HG02763 (cell line): ENCODE data around the gene KLHL29.
A peak's percentile ranks its signal among the peaks of the same experiment; 100 is the strongest.
"Not testable (repeated sequence)": the region's sequence is repeated elsewhere in the genome, so short reads cannot be mapped to it uniquely, and the experiment has no call there.

Source experiments
- ATAC-seq: cut with Tn5 transposase; IDR thresholded peaks from one replicate; pipeline ENCODE4 v1.9.1; 2021; ENCODE audit warnings: mild to moderate bottlenecking, moderate library complexity; ENCODE audit not compliant: unreplicated experiment

Gene KLHL29

GRCh38 chr2:23391237-23391736 lies 6.3 kb downstream of the KLHL29 start:
- not testable (repeated sequence) for ATAC-seq

GRCh38 chr2:23393722-23394121 lies 8.7 kb downstream of the KLHL29 start:
- no peak for ATAC-seq

DNA sequence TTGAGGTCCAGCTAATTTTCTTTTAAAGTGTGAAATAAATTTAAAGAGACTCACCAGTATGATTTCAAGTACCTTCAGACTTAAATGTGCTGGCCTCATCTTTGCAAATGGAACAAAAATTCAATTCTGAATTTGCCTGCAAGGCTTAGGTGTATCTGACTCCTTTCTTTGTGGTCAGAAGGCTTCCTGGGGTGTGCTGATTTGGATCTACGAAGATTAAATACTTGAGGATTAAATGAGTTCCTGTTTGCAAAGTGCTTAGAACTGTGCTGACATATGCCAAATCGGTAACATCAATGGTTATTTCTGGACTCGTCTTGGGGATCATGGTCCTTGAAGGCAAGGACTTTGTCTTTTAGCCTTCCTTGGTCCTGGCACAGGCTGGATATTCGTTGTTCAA lies 9.7 kb downstream of the KLHL29 start:
- no peak for ATAC-seq

DNA sequence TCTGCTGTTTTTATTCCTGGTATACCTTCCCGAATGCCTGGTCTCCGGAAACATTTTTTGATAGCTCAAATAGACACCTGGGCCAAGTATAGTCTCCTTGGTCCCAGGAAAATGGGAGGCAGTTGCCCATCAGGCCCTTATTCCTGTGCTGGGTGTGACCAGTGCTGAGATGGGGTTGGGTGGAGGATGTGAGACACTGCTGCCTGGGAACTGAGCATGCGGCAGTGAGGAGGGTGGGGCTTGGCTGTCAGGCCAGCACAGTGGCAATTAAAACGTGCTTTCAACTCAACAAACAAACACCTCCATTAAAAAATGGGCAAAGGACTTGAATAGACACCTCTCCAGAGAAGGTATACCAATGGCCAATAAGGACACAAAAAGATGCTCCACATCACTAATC lies 12.5 kb downstream of the KLHL29 start:
- ATAC-seq: no peak

DNA sequence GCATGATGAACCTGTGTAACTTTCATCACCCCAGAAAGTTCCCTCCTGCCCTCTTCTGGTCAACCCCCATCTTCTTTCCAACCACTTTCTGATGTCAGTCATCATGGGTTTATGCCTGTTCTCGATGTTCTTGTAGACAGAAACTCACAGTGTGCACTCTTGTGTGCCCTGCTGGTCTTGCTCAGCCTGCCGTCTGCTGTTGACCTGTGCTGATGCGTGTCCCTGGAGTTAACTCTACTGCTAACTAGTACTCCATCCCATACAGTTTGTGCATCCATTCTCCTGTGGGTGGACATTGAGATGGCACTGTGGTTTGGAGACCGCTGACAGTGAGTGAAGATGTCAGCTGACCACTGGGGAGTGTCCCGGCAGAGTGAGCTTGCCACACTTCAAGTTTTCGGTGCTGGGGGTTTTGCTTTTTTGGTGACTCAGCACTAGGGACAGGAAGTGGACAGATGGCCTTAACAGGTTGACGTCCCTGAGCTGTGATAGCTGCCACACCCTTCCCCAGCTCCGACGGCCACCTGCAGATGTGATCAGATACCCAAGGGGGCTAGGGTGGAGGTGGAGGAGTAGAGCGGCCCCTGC lies 14.8 kb downstream of the KLHL29 start:
- ATAC-seq: peak; percentile 51

GRCh38 chr2:23400703-23401102 lies 15.7 kb downstream of the KLHL29 start:
- ATAC-seq: no peak

DNA sequence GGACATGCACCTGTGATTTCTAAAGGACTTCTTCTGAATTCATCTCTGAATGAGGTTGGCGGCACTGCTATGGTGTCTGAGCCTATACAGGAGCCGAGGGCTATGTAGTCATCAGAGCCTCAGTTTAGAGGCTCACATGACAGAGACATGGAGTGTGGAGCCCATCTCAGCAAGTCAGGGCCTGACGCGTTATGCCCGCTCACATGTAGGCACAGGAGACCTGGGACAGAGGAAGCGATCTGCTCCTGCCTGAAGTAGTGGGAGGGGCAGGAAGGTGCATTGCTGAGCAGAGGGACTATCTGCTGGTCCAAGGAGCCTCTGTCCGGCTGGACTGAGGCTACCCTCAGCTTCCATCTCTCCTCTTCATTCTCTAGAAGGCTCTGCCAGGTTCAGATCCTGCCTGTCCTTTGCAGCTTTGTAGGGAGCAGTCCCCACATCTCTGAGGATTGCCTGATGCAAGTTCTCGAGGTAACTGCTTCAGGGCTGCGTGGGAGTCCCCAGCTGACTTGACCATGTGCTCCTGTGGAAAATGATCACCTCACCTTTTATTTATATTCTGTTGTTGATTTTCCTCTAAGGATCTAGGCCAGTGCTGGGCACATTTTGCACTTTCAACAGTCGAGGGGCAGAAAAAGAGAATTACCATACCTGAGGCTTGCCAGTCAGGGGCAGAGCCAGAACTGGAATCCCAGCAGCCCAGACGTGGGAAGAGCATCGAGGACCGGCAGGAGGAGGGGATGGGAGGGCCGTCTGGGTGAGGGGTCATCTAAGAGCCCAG lies 16.6 kb downstream of the KLHL29 start:
- no peak for ATAC-seq

DNA sequence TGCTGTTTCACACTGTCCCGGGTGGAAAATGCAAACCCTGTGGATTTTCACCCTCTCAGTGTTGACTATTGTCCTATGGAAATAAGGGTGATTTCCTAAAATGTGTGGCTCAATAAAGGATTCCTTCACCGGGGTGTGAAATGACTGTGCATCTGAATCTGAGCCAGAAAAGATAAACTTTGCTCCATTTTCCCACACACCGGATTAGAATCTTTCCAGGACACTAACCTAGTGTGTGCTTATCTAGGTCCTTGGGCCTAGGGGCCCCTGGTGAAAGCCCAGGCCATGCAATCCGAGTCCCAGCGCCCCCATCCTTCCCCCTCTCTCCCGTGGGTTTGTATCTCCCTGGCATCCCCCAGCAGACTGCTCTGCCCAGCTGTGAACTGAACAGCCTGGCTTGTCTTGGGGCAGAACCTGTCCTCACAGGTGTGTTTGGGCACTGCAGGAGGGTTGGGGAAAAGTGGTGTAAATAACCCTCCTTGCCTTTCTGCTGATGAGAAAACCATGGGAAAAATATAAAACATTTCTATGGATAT lies 17.3 kb downstream of the KLHL29 start:
- no peak for ATAC-seq

DNA sequence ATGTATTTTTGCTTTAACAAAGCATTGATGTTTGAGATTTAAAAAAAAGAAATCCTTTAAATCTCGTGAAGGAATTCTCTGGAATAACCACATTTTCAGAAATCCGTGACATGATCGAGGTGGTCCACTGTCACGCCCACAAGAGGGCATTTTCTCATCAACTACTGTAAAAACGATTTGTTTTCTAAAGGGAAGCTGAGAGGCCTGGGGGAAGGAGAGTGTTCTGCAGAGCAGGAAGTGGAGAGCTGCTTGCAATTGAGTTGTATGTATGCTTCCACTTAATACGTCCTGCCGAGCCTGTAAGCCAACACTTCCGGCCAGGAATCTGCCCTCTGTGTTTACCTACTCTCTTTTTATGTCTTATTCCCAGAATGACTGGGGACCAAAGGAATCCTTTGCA lies 19.4 kb downstream of the KLHL29 start:
- ATAC-seq: peak; percentile 55

DNA sequence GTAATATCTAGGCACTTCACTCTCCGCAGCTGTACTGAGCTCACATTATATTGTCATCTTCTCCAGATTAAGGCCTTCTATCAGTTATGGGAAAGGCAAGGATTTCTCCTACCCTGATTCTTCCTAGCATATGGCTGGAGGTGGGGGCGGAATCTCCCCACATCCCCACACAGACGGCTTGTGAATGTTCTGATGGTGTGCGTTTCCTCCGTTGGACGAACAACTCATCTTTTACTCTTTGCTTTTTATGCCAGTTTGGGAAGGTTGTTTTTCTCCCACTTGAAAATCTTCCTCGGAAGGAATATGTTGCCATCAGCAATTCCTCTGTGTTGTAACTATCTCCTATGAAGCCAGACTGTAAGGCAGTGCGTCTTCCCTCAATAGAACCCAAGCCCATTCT lies 24.3 kb downstream of the KLHL29 start:
- no peak for ATAC-seq

GRCh38 chr2:23410596-23410995 lies 25.6 kb downstream of the KLHL29 start:
- no peak for ATAC-seq

DNA sequence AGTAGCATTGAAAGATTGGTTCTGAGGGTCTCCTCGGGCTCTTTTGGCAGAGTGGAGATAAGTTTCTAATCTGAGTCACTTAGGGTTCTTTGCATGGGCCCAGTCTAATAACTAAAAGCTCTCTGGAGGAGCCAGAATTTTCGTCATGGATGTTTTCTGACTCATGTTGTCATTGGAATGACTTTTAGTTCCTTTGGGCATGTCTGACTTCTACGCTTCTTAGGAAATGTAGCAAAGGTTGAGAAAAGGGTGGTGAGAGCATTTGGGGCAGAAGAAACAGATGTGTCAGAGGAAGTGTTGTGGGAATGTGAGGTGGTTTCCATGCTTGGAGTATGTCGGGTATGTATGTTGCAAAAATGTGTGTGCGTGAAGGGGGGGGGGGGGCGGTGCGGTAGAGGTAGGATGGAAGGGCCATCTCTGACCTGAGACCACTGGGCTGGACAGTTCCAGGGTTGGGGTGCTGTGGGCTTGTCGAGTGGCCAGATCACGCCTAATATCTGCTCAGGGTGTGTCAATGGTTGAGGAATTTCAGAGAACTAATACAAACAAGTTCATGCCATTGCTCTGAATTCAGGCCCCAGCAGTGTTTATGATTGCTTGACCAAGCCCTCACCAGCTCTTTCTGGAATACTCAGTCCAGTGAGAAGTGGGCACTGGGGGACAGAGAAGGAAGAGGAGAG lies 26.9 kb downstream of the KLHL29 start:
- no peak for ATAC-seq

DNA sequence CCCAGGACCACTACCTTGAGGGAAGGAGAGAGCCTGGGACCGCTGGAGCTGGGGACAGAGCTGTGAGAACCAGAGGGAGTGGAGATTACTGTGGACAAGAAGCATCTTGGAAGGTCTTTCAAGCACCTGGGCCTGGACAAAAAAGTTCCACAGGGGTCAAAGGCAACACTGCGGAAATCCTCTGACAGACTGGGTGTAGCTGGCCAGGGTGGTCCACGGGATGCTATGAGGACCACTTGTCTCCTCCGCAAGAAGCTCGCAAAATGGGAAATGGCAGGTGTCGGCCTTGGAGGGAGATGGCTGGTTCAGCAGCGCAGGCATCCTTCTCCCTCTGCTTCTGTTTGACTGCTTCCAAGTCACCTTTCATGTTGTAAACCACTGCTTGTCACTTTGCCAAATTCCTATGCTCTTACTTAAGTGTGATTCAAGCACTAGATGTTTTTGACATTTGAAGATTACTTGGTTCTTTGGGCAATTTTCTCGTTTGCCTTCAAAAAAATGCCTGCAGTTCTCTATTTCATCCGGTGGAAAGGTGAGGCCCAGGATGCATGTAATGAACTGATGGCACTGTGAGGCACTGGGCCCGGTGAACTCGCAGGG lies 27.7 kb downstream of the KLHL29 start:
- no peak for ATAC-seq

GRCh38 chr2:23413641-23414040 lies 28.7 kb downstream of the KLHL29 start:
- ATAC-seq: no peak

- no peak for ATAC-seq
These were observed 29.1 kb downstream of the KLHL29 start for GRCh38 chr2:23414106-23414505.

DNA sequence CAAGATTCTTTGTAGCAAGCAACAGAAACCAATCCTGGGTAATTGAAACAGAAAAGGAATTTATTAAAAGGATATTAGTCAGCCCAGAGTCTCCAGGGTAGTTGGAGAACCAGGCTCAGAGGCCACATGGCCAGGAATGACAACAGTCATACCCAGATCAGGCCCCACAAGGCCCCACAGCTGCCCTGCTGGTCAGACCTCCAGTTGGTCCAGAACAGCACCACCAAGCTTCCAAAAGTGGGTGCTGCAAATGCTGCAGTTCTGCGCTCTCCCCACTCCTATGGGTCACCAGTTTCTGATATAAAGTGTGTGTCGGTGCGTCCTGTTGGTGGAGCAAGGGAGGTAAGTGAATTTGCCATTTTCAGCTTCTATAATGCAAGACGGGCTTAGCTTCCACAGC lies 29.9 kb downstream of the KLHL29 start:
- no peak for ATAC-seq

GRCh38 chr2:23417310-23417709 lies 32.3 kb downstream of the KLHL29 start:
- ATAC-seq: no peak

GRCh38 chr2:23418056-23418455 lies 33.1 kb downstream of the KLHL29 start:
- no peak for ATAC-seq

- ATAC-seq: no peak
These were observed 33.5 kb downstream of the KLHL29 start for GRCh38 chr2:23418461-23418911.

- no peak for ATAC-seq
These were observed 34.5 kb downstream of the KLHL29 start for GRCh38 chr2:23419171-23420090.
